Lower leg skin (tissue), 3 donors: ENCODE results near the gene RASSF4.

ENCODE experiments used
- POLR2A ChIP-seq, 2 donors: fragments of 450-650 bp; IDR thresholded peaks; one replicate each; pipeline ENCODE4 v1.6.1; 2016 to 2017; ENCODE audit warnings: antibody characterized with exemption in 2 of 2, mild to moderate bottlenecking in 1 of 2, moderate library complexity in 1 of 2
- TF ChIP-seq, protein P1 (sequence below), 3 donors: fragments of 450-650 bp; IDR thresholded peaks; one replicate each; pipeline ENCODE4 v1.5.1; 2016; ENCODE audit warnings: antibody characterized with exemption in 3 of 3, mild to moderate bottlenecking in 3 of 3, moderate library complexity in 2 of 3

DNA sequence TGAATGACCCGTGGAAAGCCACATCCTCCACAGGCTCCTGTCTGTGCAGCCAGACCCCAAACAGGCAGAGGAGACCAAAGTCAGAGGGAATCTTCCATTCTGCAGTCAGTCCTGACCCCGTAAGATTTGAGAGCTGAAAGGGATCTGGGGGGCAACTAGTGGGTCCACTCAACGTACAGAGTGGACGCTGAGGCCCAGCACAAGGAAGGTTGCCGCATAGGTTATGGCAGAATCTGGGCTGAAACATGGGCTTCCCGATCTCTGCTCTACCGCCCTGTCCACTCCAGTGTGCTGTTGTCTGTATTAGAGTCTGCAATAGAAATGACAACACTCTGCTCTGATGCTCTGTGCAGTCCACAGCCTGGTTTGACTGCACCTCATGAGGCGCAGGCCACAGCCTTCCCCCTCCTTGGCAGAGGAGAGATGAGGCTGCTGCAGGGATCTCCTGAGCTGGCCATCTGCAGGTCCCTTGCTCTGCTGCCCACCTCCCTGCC lies 33.2 kb downstream of the RASSF4 start:
- TF ChIP-seq, protein P1, sequence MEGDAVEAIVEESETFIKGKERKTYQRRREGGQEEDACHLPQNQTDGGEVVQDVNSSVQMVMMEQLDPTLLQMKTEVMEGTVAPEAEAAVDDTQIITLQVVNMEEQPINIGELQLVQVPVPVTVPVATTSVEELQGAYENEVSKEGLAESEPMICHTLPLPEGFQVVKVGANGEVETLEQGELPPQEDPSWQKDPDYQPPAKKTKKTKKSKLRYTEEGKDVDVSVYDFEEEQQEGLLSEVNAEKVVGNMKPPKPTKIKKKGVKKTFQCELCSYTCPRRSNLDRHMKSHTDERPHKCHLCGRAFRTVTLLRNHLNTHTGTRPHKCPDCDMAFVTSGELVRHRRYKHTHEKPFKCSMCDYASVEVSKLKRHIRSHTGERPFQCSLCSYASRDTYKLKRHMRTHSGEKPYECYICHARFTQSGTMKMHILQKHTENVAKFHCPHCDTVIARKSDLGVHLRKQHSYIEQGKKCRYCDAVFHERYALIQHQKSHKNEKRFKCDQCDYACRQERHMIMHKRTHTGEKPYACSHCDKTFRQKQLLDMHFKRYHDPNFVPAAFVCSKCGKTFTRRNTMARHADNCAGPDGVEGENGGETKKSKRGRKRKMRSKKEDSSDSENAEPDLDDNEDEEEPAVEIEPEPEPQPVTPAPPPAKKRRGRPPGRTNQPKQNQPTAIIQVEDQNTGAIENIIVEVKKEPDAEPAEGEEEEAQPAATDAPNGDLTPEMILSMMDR (IDR thresholded peaks at IDR 0.05), result no peak
- TF ChIP-seq POLR2A (IDR thresholded peaks at IDR 0.05), result no peak
